H1 (cell line): ENCODE measurements around the gene GLRX. TPM values are rescaled to one million over a fixed set of nuclear protein-coding genes. Genes with fewer than 3 reads are reported as not detected.

ENCODE experiments used
- CTCF ChIA-PET: fragments of 300-600 bp; sonication (Branson Sonifier 250); formaldehyde crosslinking; loops from one replicate; lab custom pipeline; 2021; ENCODE audit not compliant: partially characterized antibody; lab: Charles Lee
- POLR2A ChIA-PET: fragments of 300-600 bp; sonication (Branson Sonifier 250); formaldehyde crosslinking; loops from one replicate; lab custom pipeline; 2021; ENCODE audit warnings: inconsistent platforms; ENCODE audit not compliant: partially characterized antibody; lab: Charles Lee
- DNase-seq, 2 experiments: peaks; one replicate each; pipeline versions ENCODE4 v3.0.0 to v3.0.0-alpha.2; 2010 to 2022; ENCODE audit warnings: low spot score in 2 of 2, low read depth in 1 of 2, mixed read lengths in 1 of 2
- FAIRE-seq: peaks from 2 replicates; lab custom pipeline; 2011; peaks lifted over from hg19 to GRCh38; lab: Jason Lieb, UNC
- H2AFZ ChIP-seq: 2 replicates; pipeline ENCODE4 v1.8.1; 2012; ENCODE audit warnings: low read length, inconsistent platforms
- H2AK5ac ChIP-seq: 2 replicates; pipeline ENCODE4 v1.6.1; 2013; ENCODE audit warnings: low read depth, low read length
- H2BK120ac ChIP-seq: replicated peaks from 2 replicates; pipeline ENCODE3; 2013; ENCODE audit warnings: low read depth, low read length, inconsistent platforms
- H2BK12ac ChIP-seq: 2 replicates; pipeline ENCODE4 v1.6.1; 2013; ENCODE audit warnings: low read depth, low read length
- H2BK15ac ChIP-seq: 2 replicates; pipeline ENCODE4 v1.6.1; 2013; ENCODE audit warnings: low read length
- H2BK20ac ChIP-seq: 2 replicates; pipeline ENCODE4 v1.6.1; 2013; ENCODE audit warnings: low read length
- H2BK5ac ChIP-seq: 2 replicates; pipeline ENCODE4 v1.6.1; 2013; ENCODE audit warnings: low read depth, low read length
- H3K14ac ChIP-seq: 2 replicates; pipeline ENCODE4 v1.6.1; 2013; ENCODE audit warnings: inconsistent platforms; ENCODE audit not compliant: insufficient read length
- H3K18ac ChIP-seq: 2 replicates; pipeline ENCODE4 v1.6.1; 2013; ENCODE audit warnings: low read length; ENCODE audit errors: extremely low read depth
- H3K23ac ChIP-seq: 2 replicates; pipeline ENCODE4 v1.6.1; 2013; ENCODE audit warnings: inconsistent platforms; ENCODE audit not compliant: insufficient read length
- H3K23me2 ChIP-seq: 2 replicates; pipeline ENCODE4 v1.6.1; 2013; ENCODE audit warnings: low read depth, low read length
- H3K27ac ChIP-seq: 2 replicates; pipeline ENCODE4 v1.6.1; 2011; ENCODE audit warnings: low read depth, low read length, inconsistent platforms
- H3K27me3 ChIP-seq, 4 experiments: replicated peaks in 1 of 4; 1 replicate in 1 of 4; 2 replicates in 3 of 4; pipeline versions ENCODE4 v1.6.1 to v1.8.1; 2011 to 2013; ENCODE audit warnings: low read length in 3 of 4, mild to moderate bottlenecking in 3 of 4, inconsistent platforms in 2 of 4, mixed read lengths in 2 of 4, moderate library complexity in 1 of 4; ENCODE audit not compliant: control insufficient read depth in 3 of 4, insufficient read depth in 3 of 4; ENCODE audit errors: extremely low read depth in 1 of 4
- H3K36me3 ChIP-seq, 4 experiments: 2 replicates each; pipeline versions ENCODE4 v1.6.1 to v1.8.1; 2011 to 2013; ENCODE audit warnings: mild to moderate bottlenecking in 4 of 4, low read length in 3 of 4, moderate library complexity in 2 of 4, control low read depth in 1 of 4, inconsistent platforms in 1 of 4; ENCODE audit not compliant: insufficient read depth in 4 of 4, control insufficient read depth in 2 of 4
- H3K4ac ChIP-seq: replicated peaks from 2 replicates; pipeline ENCODE3; 2013; ENCODE audit warnings: low read length, low read depth, mixed read lengths, inconsistent platforms; ENCODE audit not compliant: insufficient read length
- H3K4me1 ChIP-seq, 4 experiments: replicated peaks in 1 of 4; 1 replicate in 1 of 4; 2 replicates in 3 of 4; pipeline versions ENCODE4 v1.6.1 to v1.8.1; 2011 to 2013; ENCODE audit warnings: low read length in 3 of 4, inconsistent platforms in 2 of 4, mixed read lengths in 1 of 4; ENCODE audit not compliant: insufficient read depth in 4 of 4, control insufficient read depth in 3 of 4
- H3K4me2 ChIP-seq, 2 experiments: 2 replicates each; pipeline versions ENCODE4 v1.6.1 to v1.8.1; 2011 to 2013; ENCODE audit warnings: low read depth in 2 of 2, low read length in 2 of 2, control low read depth in 1 of 2, inconsistent platforms in 1 of 2, mild to moderate bottlenecking in 1 of 2; ENCODE audit not compliant: insufficient read depth in 1 of 2
- H3K4me3 ChIP-seq, 4 experiments: fragments of 200-600, 300-600 bp in 1 of 4; sonication (generic), shearing (Covaris generic), sonication (Bioruptor Twin) in 1 of 4; 2 replicates each; pipeline versions ENCODE4 v1.5.1 to v1.8.1; 2011 to 2016; ENCODE audit warnings: low read length in 4 of 4, low read depth in 3 of 4, control low read depth in 2 of 4, inconsistent platforms in 2 of 4, mild to moderate bottlenecking in 2 of 4, mixed read lengths in 1 of 4, moderate library complexity in 1 of 4; ENCODE audit not compliant: insufficient read depth in 2 of 4; ENCODE audit errors: extremely low read depth in 1 of 4
- H3K56ac ChIP-seq: replicated peaks from 2 replicates; pipeline ENCODE3; 2013; ENCODE audit warnings: low read depth, mild to moderate bottlenecking, mixed read lengths, low read length, inconsistent platforms; ENCODE audit not compliant: insufficient read length
- H3K79me1 ChIP-seq: 2 replicates; pipeline ENCODE4 v1.6.1; 2013; ENCODE audit warnings: low read depth, low read length, control low read depth
- H3K79me2 ChIP-seq, 2 experiments: 2 replicates each; pipeline versions ENCODE4 v1.6.1 to v1.8.1; 2012 to 2013; ENCODE audit warnings: low read length in 2 of 2, mild to moderate bottlenecking in 2 of 2, inconsistent platforms in 1 of 2; ENCODE audit not compliant: insufficient read depth in 2 of 2, control insufficient read depth in 1 of 2
- H3K9ac ChIP-seq, 4 experiments: replicated peaks in 1 of 4; 1 replicate in 1 of 4; 2 replicates in 3 of 4; pipeline versions ENCODE4 v1.6.1 to v1.8.1; 2011 to 2013; ENCODE audit warnings: low read depth in 3 of 4, low read length in 3 of 4, control low read depth in 2 of 4, mild to moderate bottlenecking in 2 of 4, moderate library complexity in 2 of 4, inconsistent platforms in 1 of 4; ENCODE audit errors: extremely low read depth in 1 of 4
- H3K9me3 ChIP-seq, 2 experiments: 2 replicates each; pipeline versions ENCODE4 v1.6.1 to v1.8.1; 2012 to 2013; ENCODE audit warnings: mild to moderate bottlenecking in 2 of 2, moderate library complexity in 2 of 2, control low read depth in 1 of 2, inconsistent platforms in 1 of 2, low read depth in 1 of 2, low read length in 1 of 2, mixed read lengths in 1 of 2; ENCODE audit not compliant: insufficient read depth in 2 of 2
- H4K20me1 ChIP-seq, 2 experiments: replicated peaks in 1 of 2; 2 replicates each; pipeline versions ENCODE3 to v1.8.1; 2011 to 2013; ENCODE audit warnings: inconsistent platforms in 2 of 2, low read length in 2 of 2, mild to moderate bottlenecking in 1 of 2; ENCODE audit not compliant: insufficient read depth in 2 of 2, control insufficient read depth in 1 of 2
- H4K5ac ChIP-seq: 2 replicates; pipeline ENCODE4 v1.6.1; 2013; ENCODE audit warnings: low read length, low read depth, mixed read lengths, inconsistent platforms; ENCODE audit not compliant: insufficient read length
- H4K8ac ChIP-seq: 2 replicates; pipeline ENCODE4 v1.8.0; 2013; ENCODE audit warnings: mild to moderate bottlenecking, moderate library complexity, low read length, inconsistent platforms; ENCODE audit not compliant: insufficient read depth; ENCODE audit errors: extremely low read depth
- H4K91ac ChIP-seq: replicated peaks from 2 replicates; pipeline ENCODE3; 2013; ENCODE audit warnings: low read length, mixed read lengths, inconsistent platforms; ENCODE audit not compliant: insufficient read length
- CTBP2 ChIP-seq: IDR thresholded peaks from 2 replicates; pipeline ENCODE4 v1.7.0; 2011; ENCODE audit warnings: borderline replicate concordance, mild to moderate bottlenecking, moderate library complexity, mixed read lengths, low read length; ENCODE audit not compliant: insufficient read depth, insufficient read length
- EGR1 ChIP-seq: IDR thresholded peaks from 2 replicates; pipeline ENCODE4 v1.6.1; 2011; ENCODE audit warnings: low read depth, low read length, borderline replicate concordance
- KDM4A ChIP-seq: IDR thresholded peaks from one replicate; pipeline ENCODE4 v1.7.1; 2012; ENCODE audit warnings: low read depth, mild to moderate bottlenecking, moderate library complexity, low read length, inconsistent platforms; ENCODE audit not compliant: severe bottlenecking
- SAP30 ChIP-seq: fragments of 300-600 bp; sonication (generic); IDR thresholded peaks from 2 replicates; pipeline ENCODE4 v1.7.1; 2012; ENCODE audit warnings: low read length, moderate library complexity, mild to moderate bottlenecking, inconsistent platforms; ENCODE audit not compliant: insufficient read depth, insufficient replicate concordance
- SUZ12 ChIP-seq: fragments of 200-600 bp; sonication (generic); IDR thresholded peaks from 2 replicates; pipeline ENCODE4 v1.6.1; 2012; ENCODE audit warnings: mild to moderate bottlenecking, inconsistent platforms, low read length, moderate library complexity, mixed read lengths
- WGBS, 2 experiments: shearing (Covaris generic) in 1 of 2; methylation state at CpG; one replicate each; pipeline versions ENCODE4 v1.1.6 to v1.1.7; 2013 to 2015; ENCODE audit warnings: low lambda C conversion rate in 2 of 2, mixed read lengths in 2 of 2, inconsistent platforms in 1 of 2, low coverage in 1 of 2, missing lambda C conversion rate in 1 of 2; ENCODE audit not compliant: insufficient replicate concordance in 2 of 2, insufficient coverage in 1 of 2, insufficient read length in 1 of 2; ENCODE audit errors: extremely low coverage in 1 of 2, missing lambda C conversion rate in 1 of 2; 5-methylcytosine and 5-hydroxymethylcytosine counted together
- polyA plus RNA-seq, 7 experiments: library from polyadenylated mRNA; depleted of rRNA in 3 of 7; stranded (reverse) in 5 of 7; unstranded in 2 of 7; fragments of >200 nt in 5 of 7; fragments of 200-250 nt in 2 of 7; gene quantifications; 1 replicate in 5 of 7; 2 replicates in 1 of 7; 4 replicates in 1 of 7; pipeline versions ENCODE4 v1.2.1 to v1.2.3, GENCODE V29; 2011 to 2013; ENCODE audit warnings: missing spikeins in 2 of 7, mixed read lengths in 2 of 7
- total RNA-seq: library from RNA; stranded (reverse); fragmentation: NEBNext Ultra II Directional; extraction: Animal tissue kit (Norgen Biotek cat#: 25700); gene quantifications from 2 replicates; pipeline ENCODE4 v1.2.1, GENCODE V29; 2021

Gene GLRX
- total and polyA plus RNA-seq, 2 of the 8 experiments (the other 6 are each of a cell fraction or from before 2014, with no cell fraction given) = 22.9 to 31.2 TPM

- Histone ChIP-seq H3K4me1 (no peaks in the 10 kb centered on the region), H3K79me1 (no peaks in the 10 kb centered on the region), H3K79me2 (no peaks in the 10 kb centered on the region), H3K27me3 (no peaks in the 10 kb centered on the region), H3K14ac (no peak overlapping the region), H3K9ac (no peak overlapping the region), H2AK5ac (no peak overlapping the region), H4K91ac (no peak overlapping the region), H2BK15ac (no peak overlapping the region), H3K9me3 (no peaks in the 10 kb centered on the region), H3K36me3 (no peaks in the 10 kb centered on the region), H2BK5ac (no peak overlapping the region), H4K5ac (no peak overlapping the region), H3K56ac (no peak overlapping the region), H3K4ac (no peak overlapping the region), H2BK20ac (no peak overlapping the region), H3K4me2 (no peak overlapping the region), H3K23ac (no peak overlapping the region), H4K8ac (no peak overlapping the region), H4K20me1 (no peaks in the 10 kb centered on the region), H3K18ac (no peak overlapping the region), H3K27ac (no peak overlapping the region), H2BK12ac (no peak overlapping the region), H3K23me2 (no peaks in the 10 kb centered on the region), H2BK120ac (no peak overlapping the region), H3K4me3 (no peak overlapping the region), H2AFZ (no peak overlapping the region)
- ChIA-PET POLR2A (no interaction called here), CTCF (interaction anchor here (1.3 to 2.9 kb wide), 4 partner anchors 51 to 73 kb away, joined by 3 to 23 read pairs (median 5); no protein-coding TSS in a partner anchor)
- no peak for FAIRE-seq
- 89% methylated on average over 7 of the region's 8 CpGs; no CpG with 5 or more reads in 1 of the 2 experiments for WGBS, 2 experiments
- TF ChIP-seq SAP30 (no peak), KDM4A (no peak), EGR1 (no peak), CTBP2 (no peak), SUZ12 (no peak)
- no peak for DNase-seq
Measured at GRCh38 chr5:95841914-95842812, 19.6 kb upstream of the GLRX start.
